ENCODE results near the gene LAX1. TPM values are rescaled to one million over a fixed set of nuclear protein-coding genes. Genes with fewer than 3 reads are reported as not detected.
A peak's percentile ranks its signal among the peaks of the same experiment; 100 is the strongest.
"Not testable (repeated sequence)": the region's sequence is repeated elsewhere in the genome, so short reads cannot be mapped to it uniquely, and the experiment has no call there.

Gene LAX1
- total RNA-seq, 1 donor, result 11.9 TPM

- peaks cover 6% of the 10 kb centered on the region for H3K4me1 ChIP-seq (ENCODE audit: insufficient read depth, low read length)
- H3K4me3 ChIP-seq (ENCODE audit: low read length), result no peak overlapping the region
- H3K9me3 ChIP-seq (ENCODE audit: low read depth, low read length), result no peaks in the 10 kb centered on the region
- no peaks in the 10 kb centered on the region for H3K27me3 ChIP-seq (ENCODE audit: insufficient read depth, low read length)
Observed at GRCh38 chr1:203791498-203791897, 26.5 kb downstream of the LAX1 start.

GRCh38 chr1:203792486-203792885 lies 27.5 kb downstream of the LAX1 start:
- H3K4me1 ChIP-seq (ENCODE audit: insufficient read depth, low read length), result peaks cover 15% of the 10 kb centered on the region
- H3K4me3 ChIP-seq (ENCODE audit: low read length), result no peak overlapping the region
- no peaks in the 10 kb centered on the region for H3K9me3 ChIP-seq (ENCODE audit: low read depth, low read length)
- no peaks in the 10 kb centered on the region for H3K27me3 ChIP-seq (ENCODE audit: insufficient read depth, low read length)

- peaks cover 26% of the 10 kb centered on the region for H3K4me1 ChIP-seq (ENCODE audit: insufficient read depth, low read length)
- not testable (repeated sequence) for H3K9me3 ChIP-seq (ENCODE audit: low read depth, low read length); H3K4me3 ChIP-seq (ENCODE audit: low read length); H3K27me3 ChIP-seq (ENCODE audit: insufficient read depth, low read length)
Observed at GRCh38 chr1:203793561-203793960, 28.6 kb downstream of the LAX1 start.

GRCh38 chr1:203794764-203795440 lies 29.9 kb downstream of the LAX1 start:
- H3K27me3 ChIP-seq (ENCODE audit: insufficient read depth, low read length), result no peaks in the 10 kb centered on the region
- H3K9me3 ChIP-seq (ENCODE audit: low read depth, low read length), result no peaks in the 10 kb centered on the region
- peaks cover 40% of the 10 kb centered on the region for H3K4me1 ChIP-seq (ENCODE audit: insufficient read depth, low read length)
- H3K4me3 ChIP-seq (ENCODE audit: low read length), result peak overlapping the region; percentile 83

GRCh38 chr1:203795441-203796235 lies 30.7 kb downstream of the LAX1 start, which contains the start of the genes ZBED6 and ZC3H11A:
TSS of gene ZBED6 (plus strand) at chr1:203795623. CDS start at chr1:203797523, 1,900 bp downstream.
TSS of gene ZC3H11A (plus strand) at chr1:203795623. CDS start at chr1:203817071, 21,448 bp downstream.
- no peaks in the 10 kb centered on the region for H3K9me3 ChIP-seq (ENCODE audit: low read depth, low read length)
- peak within 1 kb of the TSS; percentile 83 for H3K4me3 ChIP-seq (ENCODE audit: low read length)
- H3K27me3 ChIP-seq (ENCODE audit: insufficient read depth, low read length), result no peaks in the 10 kb centered on the region
- H3K4me1 ChIP-seq (ENCODE audit: insufficient read depth, low read length), result peaks cover 41% of the 10 kb centered on the region

GRCh38 chr1:203796236-203796605 lies 31.2 kb downstream of the LAX1 start:
- H3K4me3 ChIP-seq (ENCODE audit: low read length), result peak overlapping the region; percentile 83
- no peaks in the 10 kb centered on the region for H3K9me3 ChIP-seq (ENCODE audit: low read depth, low read length)
- no peaks in the 10 kb centered on the region for H3K27me3 ChIP-seq (ENCODE audit: insufficient read depth, low read length)
- peaks cover 41% of the 10 kb centered on the region for H3K4me1 ChIP-seq (ENCODE audit: insufficient read depth, low read length)

GRCh38 chr1:203797216-203797615 lies 32.2 kb downstream of the LAX1 start:
- Histone ChIP-seq H3K27me3 (ENCODE audit: insufficient read depth, low read length) (no peaks in the 10 kb centered on the region), H3K4me3 (ENCODE audit: low read length) (no peak overlapping the region), H3K9me3 (ENCODE audit: low read depth, low read length) (no peaks in the 10 kb centered on the region), H3K4me1 (ENCODE audit: insufficient read depth, low read length) (peaks cover 41% of the 10 kb centered on the region)

GRCh38 chr1:203797948-203798655 lies 33.1 kb downstream of the LAX1 start:
- Histone ChIP-seq H3K4me1 (ENCODE audit: insufficient read depth, low read length) (peaks cover 41% of the 10 kb centered on the region), H3K9me3 (ENCODE audit: low read depth, low read length) (no peaks in the 10 kb centered on the region), H3K27me3 (ENCODE audit: insufficient read depth, low read length) (no peaks in the 10 kb centered on the region), H3K4me3 (ENCODE audit: low read length) (no peak overlapping the region)

GRCh38 chr1:203799157-203799556 lies 34.2 kb downstream of the LAX1 start:
- H3K4me3 ChIP-seq (ENCODE audit: low read length), result no peak overlapping the region
- H3K4me1 ChIP-seq (ENCODE audit: insufficient read depth, low read length), result peaks cover 47% of the 10 kb centered on the region
- H3K27me3 ChIP-seq (ENCODE audit: insufficient read depth, low read length), result no peaks in the 10 kb centered on the region
- no peaks in the 10 kb centered on the region for H3K9me3 ChIP-seq (ENCODE audit: low read depth, low read length)

GRCh38 chr1:203799971-203800370 lies 35.0 kb downstream of the LAX1 start:
- H3K9me3 ChIP-seq (ENCODE audit: low read depth, low read length), result no peaks in the 10 kb centered on the region
- no peaks in the 10 kb centered on the region for H3K27me3 ChIP-seq (ENCODE audit: insufficient read depth, low read length)
- no peak overlapping the region for H3K4me3 ChIP-seq (ENCODE audit: low read length)
- peaks cover 43% of the 10 kb centered on the region for H3K4me1 ChIP-seq (ENCODE audit: insufficient read depth, low read length)

- Histone ChIP-seq H3K9me3 (ENCODE audit: low read depth, low read length) (no peaks in the 10 kb centered on the region), H3K4me3 (ENCODE audit: low read length) (no peak overlapping the region), H3K27me3 (ENCODE audit: insufficient read depth, low read length) (no peaks in the 10 kb centered on the region), H3K4me1 (ENCODE audit: insufficient read depth, low read length) (peaks cover 6% of the 10 kb centered on the region)
Observed at GRCh38 chr1:203805689-203806088, 40.7 kb downstream of the LAX1 start.

- no peaks in the 10 kb centered on the region for H3K27me3 ChIP-seq (ENCODE audit: insufficient read depth, low read length)
- peaks cover 6% of the 10 kb centered on the region for H3K4me1 ChIP-seq (ENCODE audit: insufficient read depth, low read length)
- no peak overlapping the region for H3K4me3 ChIP-seq (ENCODE audit: low read length)
Observed at GRCh38 chr1:203807196-203807595, 42.2 kb downstream of the LAX1 start.

GRCh38 chr1:203813581-203814341 lies 48.8 kb downstream of the LAX1 start:
- Histone ChIP-seq H3K4me1 (ENCODE audit: insufficient read depth, low read length) (no peaks in the 10 kb centered on the region), H3K9me3 (ENCODE audit: low read depth, low read length) (no peaks in the 10 kb centered on the region), H3K4me3 (ENCODE audit: low read length) (no peak overlapping the region), H3K27me3 (ENCODE audit: insufficient read depth, low read length) (no peaks in the 10 kb centered on the region)

More at GRCh38 chr1:203807196-203807595, 42.2 kb downstream of the LAX1 start:
- H3K9me3 ChIP-seq (ENCODE audit: low read depth, low read length), result no peaks in the 10 kb centered on the region

- Histone ChIP-seq H3K27me3 (ENCODE audit: insufficient read depth, low read length) (no peaks in the 10 kb centered on the region), H3K4me3 (ENCODE audit: low read length) (no peak overlapping the region), H3K4me1 (ENCODE audit: insufficient read depth, low read length) (no peaks in the 10 kb centered on the region), H3K9me3 (ENCODE audit: low read depth, low read length) (no peaks in the 10 kb centered on the region)
Observed at GRCh38 chr1:203818399-203818798, 53.4 kb downstream of the LAX1 start.

Measured in mononuclear cell (primary cell).